Neutrophil (primary cell): ENCODE results near the gene HPDL.
"Not testable (repeated sequence)": the region's sequence is repeated elsewhere in the genome, so short reads cannot be mapped to it uniquely, and the experiment has no call there.

Source experiments
- H3K27ac ChIP-seq: fragments of 200-600 bp; sonication (generic); 2 replicates; pipeline ENCODE4 v1.5.1; 2016; ENCODE audit warnings: mild to moderate bottlenecking, moderate library complexity
- H3K27me3 ChIP-seq: fragments of 200-600 bp; sonication (generic); 2 replicates; pipeline ENCODE4 v1.6.0; 2016; ENCODE audit warnings: mild to moderate bottlenecking
- H3K36me3 ChIP-seq: fragments of 200-600 bp; sonication (generic); 2 replicates; pipeline ENCODE4 v1.5.1; 2017
- H3K4me1 ChIP-seq, 2 experiments: fragments of 200-600 bp in 1 of 2; sonication (generic) in 1 of 2; 1 replicate in 1 of 2; 2 replicates in 1 of 2; pipeline versions ENCODE4 v1.5.1 to v1.6.1; 2013 to 2016; ENCODE audit warnings: low read depth in 1 of 2, low read length in 1 of 2, mild to moderate bottlenecking in 1 of 2, moderate library complexity in 1 of 2; ENCODE audit not compliant: control insufficient read depth in 1 of 2, insufficient read depth in 1 of 2
- H3K4me3 ChIP-seq, 2 experiments: fragments of 200-600 bp in 1 of 2; sonication (generic) in 1 of 2; 1 replicate in 1 of 2; 2 replicates in 1 of 2; pipeline ENCODE4 v1.5.1; 2013 to 2016; ENCODE audit warnings: low read depth in 1 of 2, low read length in 1 of 2, mild to moderate bottlenecking in 1 of 2, moderate library complexity in 1 of 2
- H3K9me3 ChIP-seq: fragments of 200-600 bp; sonication (generic); 2 replicates; pipeline ENCODE4 v1.5.1; 2016
- TF ChIP-seq, protein P1 (sequence below): fragments of 200-600 bp; sonication (generic); IDR thresholded peaks from 2 replicates; pipeline ENCODE4 v1.5.1; 2016; ENCODE audit warnings: antibody characterized with exemption

The HPDL gene

DNA sequence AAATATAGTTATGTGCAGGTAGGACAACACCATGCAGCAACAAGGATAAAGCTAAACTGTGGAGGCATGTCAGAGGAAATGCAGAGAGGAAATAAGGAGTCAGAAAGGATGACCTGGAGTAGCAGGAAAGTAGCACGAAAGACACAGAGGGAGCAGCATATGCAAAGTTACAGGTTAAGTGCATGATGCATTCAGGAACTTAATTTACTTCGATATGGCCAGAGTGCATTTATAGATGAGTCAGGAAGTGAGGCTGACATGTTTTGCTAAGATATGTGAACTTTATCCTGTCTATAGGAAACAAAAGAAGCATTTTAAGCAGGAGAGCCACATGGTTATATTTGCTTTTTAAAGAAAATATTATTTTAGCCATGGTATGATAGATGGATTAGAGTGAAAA is 29.0 kb downstream of the HPDL start:
- Histone ChIP-seq H3K27ac (no peak overlapping the region), H3K9me3 (no peaks in the 10 kb centered on the region), H3K27me3 (no peaks in the 10 kb centered on the region), H3K4me3 (no peak overlapping the region), H3K36me3 (peaks cover 39% of the 10 kb centered on the region), H3K4me1 (peaks cover 0 to 6% of the 10 kb centered on the region in 2 experiments)
- TF ChIP-seq, protein P1, sequence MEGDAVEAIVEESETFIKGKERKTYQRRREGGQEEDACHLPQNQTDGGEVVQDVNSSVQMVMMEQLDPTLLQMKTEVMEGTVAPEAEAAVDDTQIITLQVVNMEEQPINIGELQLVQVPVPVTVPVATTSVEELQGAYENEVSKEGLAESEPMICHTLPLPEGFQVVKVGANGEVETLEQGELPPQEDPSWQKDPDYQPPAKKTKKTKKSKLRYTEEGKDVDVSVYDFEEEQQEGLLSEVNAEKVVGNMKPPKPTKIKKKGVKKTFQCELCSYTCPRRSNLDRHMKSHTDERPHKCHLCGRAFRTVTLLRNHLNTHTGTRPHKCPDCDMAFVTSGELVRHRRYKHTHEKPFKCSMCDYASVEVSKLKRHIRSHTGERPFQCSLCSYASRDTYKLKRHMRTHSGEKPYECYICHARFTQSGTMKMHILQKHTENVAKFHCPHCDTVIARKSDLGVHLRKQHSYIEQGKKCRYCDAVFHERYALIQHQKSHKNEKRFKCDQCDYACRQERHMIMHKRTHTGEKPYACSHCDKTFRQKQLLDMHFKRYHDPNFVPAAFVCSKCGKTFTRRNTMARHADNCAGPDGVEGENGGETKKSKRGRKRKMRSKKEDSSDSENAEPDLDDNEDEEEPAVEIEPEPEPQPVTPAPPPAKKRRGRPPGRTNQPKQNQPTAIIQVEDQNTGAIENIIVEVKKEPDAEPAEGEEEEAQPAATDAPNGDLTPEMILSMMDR: no peak

- TF ChIP-seq, protein P1: no peak
- Histone ChIP-seq H3K27me3 (no peaks in the 10 kb centered on the region), H3K27ac (no peak overlapping the region), H3K36me3 (peaks cover 35% of the 10 kb centered on the region), H3K4me1 (peaks cover 0 to 6% of the 10 kb centered on the region in 2 experiments), H3K9me3 (no peaks in the 10 kb centered on the region), H3K4me3 (no peak overlapping the region)
Observed at GRCh38 chr1:45356186-45356585, 29.5 kb downstream of the HPDL start.

GRCh38 chr1:45359882-45360513 is 33.3 kb downstream of the HPDL start:
- H3K27me3 ChIP-seq: no peaks in the 10 kb centered on the region
- peaks cover 0 to 6% of the 10 kb centered on the region in 2 experiments for H3K4me1 ChIP-seq
- TF ChIP-seq, protein P1: no peak
- no peak overlapping the region for H3K27ac ChIP-seq
- H3K4me3 ChIP-seq: no peak overlapping the region
- peaks cover 4% of the 10 kb centered on the region for H3K36me3 ChIP-seq
- H3K9me3 ChIP-seq: no peaks in the 10 kb centered on the region

- H3K27me3 ChIP-seq, H3K9me3 ChIP-seq, H3K4me3 ChIP-seq, H3K27ac ChIP-seq, H3K4me1 ChIP-seq, H3K36me3 ChIP-seq: not testable (repeated sequence)
Observed at GRCh38 chr1:45360981-45361380, 34.3 kb downstream of the HPDL start.

- Histone ChIP-seq H3K4me1 (no peaks in the 10 kb centered on the region), H3K9me3 (no peaks in the 10 kb centered on the region), H3K36me3 (no peaks in the 10 kb centered on the region), H3K27ac (no peak overlapping the region), H3K27me3 (no peaks in the 10 kb centered on the region), H3K4me3 (no peak overlapping the region)
- TF ChIP-seq, protein P1: no peak
Observed at GRCh38 chr1:45364294-45364693, 37.6 kb downstream of the HPDL start.

DNA sequence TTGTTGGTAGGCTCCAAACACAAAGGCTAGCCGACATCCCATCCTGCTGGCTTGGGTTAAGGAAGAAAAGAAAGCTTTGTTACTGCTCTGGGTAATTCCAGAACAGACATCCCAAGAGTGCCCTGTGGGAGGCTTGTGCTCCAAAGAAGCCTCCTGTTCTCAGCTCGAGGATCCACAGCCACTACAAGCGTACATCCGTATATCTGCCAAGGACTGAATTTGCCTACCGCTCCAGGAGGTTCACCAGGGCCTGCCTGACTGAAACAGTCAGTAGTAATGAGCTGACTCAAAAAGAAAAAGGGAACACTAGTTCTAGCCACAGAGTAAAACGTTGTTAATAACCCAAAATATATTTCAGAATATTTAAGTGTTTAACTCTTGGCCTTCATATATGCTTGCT is 38.4 kb downstream of the HPDL start:
- Histone ChIP-seq H3K27me3 (no peaks in the 10 kb centered on the region), H3K9me3 (no peaks in the 10 kb centered on the region), H3K36me3 (no peaks in the 10 kb centered on the region), H3K4me3 (no peak overlapping the region), H3K4me1 (no peaks in the 10 kb centered on the region), H3K27ac (no peak overlapping the region)
- TF ChIP-seq, protein P1: no peak
